Left ventricle myocardium inferior (tissue), 1 donor: ENCODE measurements around the gene NEU3. TPM values are rescaled to one million over a fixed set of nuclear protein-coding genes. Genes with fewer than 3 reads are reported as not detected.
A peak's percentile ranks its signal among the peaks of the same experiment; 100 is the strongest.

Experiments
- DNase-seq: peaks from one replicate; pipeline ENCODE4 v3.0.0-alpha.2; 2020
- H3K27ac ChIP-seq: fragments of 200-600 bp; replicated peaks from 2 replicates; pipeline ENCODE4 v1.8.0; 2021
- H3K27me3 ChIP-seq: fragments of 200-600 bp; 2 replicates; pipeline ENCODE4 v1.8.0; 2021; ENCODE audit warnings: low read depth
- H3K36me3 ChIP-seq: fragments of 200-600 bp; 2 replicates; pipeline ENCODE4 v1.8.0; 2021
- H3K4me1 ChIP-seq: fragments of 200-600 bp; 2 replicates; pipeline ENCODE4 v1.8.0; 2021
- H3K4me3 ChIP-seq: fragments of 200-600 bp; 2 replicates; pipeline ENCODE4 v1.8.0; 2021; ENCODE audit warnings: mild to moderate bottlenecking, moderate library complexity
- H3K9me3 ChIP-seq: fragments of 200-600 bp; replicated peaks from 2 replicates; pipeline ENCODE4 v1.8.0; 2021
- intact Hi-C: fragments of 100-400 bp; cut with micrococcal nuclease; formaldehyde crosslinking; loops from one replicate; pipeline ENCODE4 v1.11.0; 2022
- total RNA-seq: library from RNA; stranded (reverse); fragmentation: NEBNext Ultra II Directional; extraction: Animal tissue kit (Norgen Biotek cat#: 25700); gene quantifications from one replicate; pipeline ENCODE4 v1.2.1, GENCODE V29; 2021
- TF ChIP-seq, protein P1 (sequence below): fragments of 200-600 bp; IDR thresholded peaks from 2 replicates; pipeline ENCODE4 v1.8.0; 2021; ENCODE audit warnings: antibody characterized with exemption, mild to moderate bottlenecking, borderline replicate concordance
- donor health status: DM: no; HTN: yes; CAD: no; lungs with severe emphysema.

NEU3 gene
- total RNA-seq, 1 donor from 2014 or later, result 9.9 TPM

DNA sequence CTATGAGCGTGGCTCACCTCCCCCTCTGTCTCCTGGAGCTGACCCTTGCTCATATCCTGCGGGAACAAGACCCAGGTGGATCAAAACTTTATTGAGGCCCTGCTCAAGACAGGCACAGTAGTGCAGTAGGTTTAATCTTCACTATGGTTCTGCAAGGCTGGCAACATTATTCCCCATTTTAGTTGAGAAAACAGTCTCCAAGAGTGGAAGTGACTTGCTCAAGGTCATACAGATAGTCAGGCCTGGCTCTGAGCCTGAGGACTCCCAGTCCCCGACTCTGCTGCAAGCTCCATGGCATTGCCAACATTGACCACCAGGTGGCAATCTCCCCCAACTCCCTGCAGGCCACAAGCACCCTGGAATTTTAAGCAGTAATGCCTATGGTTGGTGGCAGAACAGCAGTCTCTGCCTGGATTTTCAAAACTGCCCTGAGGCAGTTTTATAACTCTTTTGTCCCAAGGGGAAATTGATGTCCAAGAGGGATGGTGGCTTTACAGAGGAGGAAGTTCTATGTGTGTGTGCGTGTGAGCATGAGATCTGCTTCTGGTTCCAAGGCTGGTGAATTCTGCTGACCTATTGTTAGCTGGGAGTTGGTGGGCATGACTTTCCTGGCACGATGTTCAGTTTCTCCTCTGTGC lies 34.1 kb downstream of the NEU3 start:
- peak overlapping the region; percentile 49 for H3K27ac ChIP-seq

DNA sequence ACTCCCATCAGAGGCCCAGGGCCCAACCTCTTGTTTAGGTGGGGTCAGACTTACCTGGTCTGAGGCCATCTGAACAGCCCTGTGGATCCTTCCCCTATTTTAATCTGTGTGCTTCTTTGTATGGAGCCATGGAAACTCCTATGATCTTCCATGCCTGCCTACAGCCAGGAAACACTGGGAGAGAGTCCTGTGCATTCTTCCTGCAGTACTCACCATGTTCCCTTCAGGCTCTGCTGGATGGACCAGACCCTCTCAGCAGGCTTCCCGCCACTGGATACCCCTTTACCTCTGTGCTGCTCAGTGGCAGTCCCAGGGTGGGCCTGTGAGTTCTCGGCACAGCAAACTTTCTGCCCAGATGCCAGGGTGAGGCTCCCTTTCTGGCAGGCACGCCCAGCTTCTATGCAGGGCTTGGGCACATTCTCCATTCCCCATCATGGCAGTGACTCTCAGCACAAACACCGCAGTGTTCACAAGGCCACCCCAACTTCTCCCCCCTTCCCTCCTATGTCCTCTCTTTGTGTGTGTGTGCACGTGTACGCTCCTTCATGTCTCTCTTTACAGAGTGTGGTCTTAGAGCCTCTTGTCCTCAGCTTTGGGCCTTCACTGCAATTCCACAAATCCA lies 34.8 kb downstream of the NEU3 start:
- H3K9me3 ChIP-seq, result peaks cover 8% of the 10 kb centered on the region
- H3K4me3 ChIP-seq, result no peak overlapping the region
- TF ChIP-seq, protein P1, sequence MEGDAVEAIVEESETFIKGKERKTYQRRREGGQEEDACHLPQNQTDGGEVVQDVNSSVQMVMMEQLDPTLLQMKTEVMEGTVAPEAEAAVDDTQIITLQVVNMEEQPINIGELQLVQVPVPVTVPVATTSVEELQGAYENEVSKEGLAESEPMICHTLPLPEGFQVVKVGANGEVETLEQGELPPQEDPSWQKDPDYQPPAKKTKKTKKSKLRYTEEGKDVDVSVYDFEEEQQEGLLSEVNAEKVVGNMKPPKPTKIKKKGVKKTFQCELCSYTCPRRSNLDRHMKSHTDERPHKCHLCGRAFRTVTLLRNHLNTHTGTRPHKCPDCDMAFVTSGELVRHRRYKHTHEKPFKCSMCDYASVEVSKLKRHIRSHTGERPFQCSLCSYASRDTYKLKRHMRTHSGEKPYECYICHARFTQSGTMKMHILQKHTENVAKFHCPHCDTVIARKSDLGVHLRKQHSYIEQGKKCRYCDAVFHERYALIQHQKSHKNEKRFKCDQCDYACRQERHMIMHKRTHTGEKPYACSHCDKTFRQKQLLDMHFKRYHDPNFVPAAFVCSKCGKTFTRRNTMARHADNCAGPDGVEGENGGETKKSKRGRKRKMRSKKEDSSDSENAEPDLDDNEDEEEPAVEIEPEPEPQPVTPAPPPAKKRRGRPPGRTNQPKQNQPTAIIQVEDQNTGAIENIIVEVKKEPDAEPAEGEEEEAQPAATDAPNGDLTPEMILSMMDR, result no peak
- peak overlapping the region; percentile 49 for H3K27ac ChIP-seq
- no peak for DNase-seq
- intact Hi-C loops, result loop anchor here (10.0 kb wide), 1 partner anchor 221 kb away; the partner anchor contains the start of gene TPBGL
- H3K36me3 ChIP-seq, result no peaks in the 10 kb centered on the region
- peaks cover 17% of the 10 kb centered on the region for H3K4me1 ChIP-seq
- no peaks in the 10 kb centered on the region for H3K27me3 ChIP-seq

More for the DNA sequence above, 34.1 kb downstream of the NEU3 start:
- Histone ChIP-seq H3K27me3 (no peaks in the 10 kb centered on the region), H3K4me3 (no peak overlapping the region), H3K9me3 (peaks cover 8% of the 10 kb centered on the region), H3K4me1 (peaks cover 17% of the 10 kb centered on the region), H3K36me3 (no peaks in the 10 kb centered on the region)
- intact Hi-C loops, result loop anchor here (10.0 kb wide), 1 partner anchor 222 kb away; the partner anchor contains the start of gene TPBGL
- TF ChIP-seq, protein P1, result peak; percentile 96
- DNase-seq, result peak; percentile 77

DNA sequence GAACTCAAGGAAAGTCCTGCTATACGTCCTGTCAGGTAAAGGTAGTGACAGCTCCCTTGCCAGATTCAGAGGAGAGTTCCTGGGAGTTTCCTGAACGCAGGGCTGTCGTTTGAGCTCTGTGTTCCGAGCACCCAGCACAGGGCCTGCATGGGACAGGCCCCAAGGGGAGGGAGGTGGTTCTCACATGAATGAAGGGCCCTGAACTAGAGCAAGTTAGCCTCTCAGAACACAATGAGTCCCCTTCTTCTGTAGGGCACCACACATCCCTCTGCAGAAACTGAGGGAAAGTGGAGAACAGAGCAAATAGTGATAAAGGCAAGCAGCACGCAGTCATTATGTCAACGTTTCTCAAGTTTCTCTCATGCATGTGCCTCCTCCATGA lies 35.3 kb downstream of the NEU3 start:
- H3K27ac ChIP-seq, result peak overlapping the region; percentile 49
- peaks cover 4% of the 10 kb centered on the region for H3K9me3 ChIP-seq
- intact Hi-C loops, result loop anchor here (10.0 kb wide), 1 partner anchor 221 kb away; the partner anchor contains the start of gene TPBGL
- no peaks in the 10 kb centered on the region for H3K36me3 ChIP-seq
- DNase-seq, result no peak
- H3K4me1 ChIP-seq, result peaks cover 17% of the 10 kb centered on the region
- H3K27me3 ChIP-seq, result no peaks in the 10 kb centered on the region
- H3K4me3 ChIP-seq, result no peak overlapping the region
- TF ChIP-seq, protein P1, result no peak

DNA sequence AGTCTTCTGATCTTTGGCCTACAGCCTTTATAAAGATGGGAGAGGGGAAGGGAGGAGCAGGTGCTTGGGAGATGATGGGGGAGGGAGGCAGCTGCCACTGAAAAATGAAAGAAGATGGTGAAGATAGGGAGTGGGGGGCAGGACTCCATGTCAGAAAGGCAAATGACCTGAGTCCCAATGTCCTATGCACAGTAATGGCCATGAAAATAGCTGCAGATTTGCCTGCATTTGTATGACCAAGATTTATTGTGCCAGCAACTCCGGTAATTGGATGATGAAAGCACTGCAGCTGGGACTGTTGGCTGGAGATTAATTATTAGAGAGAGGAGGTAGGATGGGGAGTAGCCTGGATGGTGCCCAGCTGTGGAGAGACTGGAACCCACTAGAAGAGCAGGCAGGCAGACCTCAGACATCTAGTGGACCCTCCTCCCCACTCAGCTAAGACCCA lies 36.1 kb downstream of the NEU3 start:
- no peak for DNase-seq
- H3K9me3 ChIP-seq, result no peaks in the 10 kb centered on the region
- H3K27me3 ChIP-seq, result no peaks in the 10 kb centered on the region
- H3K27ac ChIP-seq, result no peak overlapping the region
- intact Hi-C loops, result loop anchor here (10.0 kb wide), 1 partner anchor 220 kb away; the partner anchor contains the start of gene TPBGL
- no peaks in the 10 kb centered on the region for H3K36me3 ChIP-seq
- no peak overlapping the region for H3K4me3 ChIP-seq
- TF ChIP-seq, protein P1, result no peak
- peaks cover 17% of the 10 kb centered on the region for H3K4me1 ChIP-seq

DNA sequence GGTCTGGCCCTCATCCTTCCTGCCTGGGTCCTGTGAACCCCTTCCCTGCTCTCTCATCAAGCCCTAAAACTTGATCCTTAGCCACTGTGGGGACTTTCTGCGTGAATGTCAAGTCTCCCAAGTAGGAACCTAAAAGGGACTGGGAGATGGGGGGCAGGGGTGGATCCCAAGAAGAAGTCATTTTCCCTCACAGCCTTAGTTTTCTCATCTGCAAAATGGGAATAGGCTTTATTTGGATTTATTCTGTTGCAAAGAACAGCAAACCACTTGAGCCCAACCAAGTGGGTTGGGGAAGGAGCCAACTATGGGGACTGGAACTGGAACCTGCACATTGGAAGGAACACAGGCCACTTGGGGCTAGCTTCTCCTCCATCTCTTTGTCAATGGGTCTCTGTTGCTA lies 36.8 kb downstream of the NEU3 start:
- peaks cover 17% of the 10 kb centered on the region for H3K4me1 ChIP-seq
- H3K27me3 ChIP-seq, result no peaks in the 10 kb centered on the region
- TF ChIP-seq, protein P1, result no peak
- H3K36me3 ChIP-seq, result no peaks in the 10 kb centered on the region
- no peak for DNase-seq
- H3K9me3 ChIP-seq, result no peaks in the 10 kb centered on the region
- H3K27ac ChIP-seq, result no peak overlapping the region
- intact Hi-C loops, result loop anchor here (10.0 kb wide), 1 partner anchor 219 kb away; the partner anchor contains the start of gene TPBGL
- H3K4me3 ChIP-seq, result no peak overlapping the region
